Activated CD4-positive, alpha-beta T cell treated with anti-CD3 and anti-CD28 coated beads for 4 hours (primary cell): Measurements from ENCODE around the gene MAGEE1.

Source experiments
- DNase-seq, 2 donors: peaks; one replicate each; pipeline ENCODE4 v3.0.0-alpha.2; 2020

The MAGEE1 gene, protein sequence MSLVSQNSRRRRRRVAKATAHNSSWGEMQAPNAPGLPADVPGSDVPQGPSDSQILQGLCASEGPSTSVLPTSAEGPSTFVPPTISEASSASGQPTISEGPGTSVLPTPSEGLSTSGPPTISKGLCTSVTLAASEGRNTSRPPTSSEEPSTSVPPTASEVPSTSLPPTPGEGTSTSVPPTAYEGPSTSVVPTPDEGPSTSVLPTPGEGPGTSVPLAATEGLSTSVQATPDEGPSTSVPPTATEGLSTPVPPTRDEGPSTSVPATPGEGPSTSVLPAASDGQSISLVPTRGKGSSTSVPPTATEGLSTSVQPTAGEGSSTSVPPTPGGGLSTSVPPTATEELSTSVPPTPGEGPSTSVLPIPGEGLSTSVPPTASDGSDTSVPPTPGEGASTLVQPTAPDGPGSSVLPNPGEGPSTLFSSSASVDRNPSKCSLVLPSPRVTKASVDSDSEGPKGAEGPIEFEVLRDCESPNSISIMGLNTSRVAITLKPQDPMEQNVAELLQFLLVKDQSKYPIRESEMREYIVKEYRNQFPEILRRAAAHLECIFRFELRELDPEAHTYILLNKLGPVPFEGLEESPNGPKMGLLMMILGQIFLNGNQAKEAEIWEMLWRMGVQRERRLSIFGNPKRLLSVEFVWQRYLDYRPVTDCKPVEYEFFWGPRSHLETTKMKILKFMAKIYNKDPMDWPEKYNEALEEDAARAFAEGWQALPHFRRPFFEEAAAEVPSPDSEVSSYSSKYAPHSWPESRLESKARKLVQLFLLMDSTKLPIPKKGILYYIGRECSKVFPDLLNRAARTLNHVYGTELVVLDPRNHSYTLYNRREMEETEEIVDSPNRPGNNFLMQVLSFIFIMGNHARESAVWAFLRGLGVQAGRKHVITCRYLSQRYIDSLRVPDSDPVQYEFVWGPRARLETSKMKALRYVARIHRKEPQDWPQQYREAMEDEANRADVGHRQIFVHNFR

DNA sequence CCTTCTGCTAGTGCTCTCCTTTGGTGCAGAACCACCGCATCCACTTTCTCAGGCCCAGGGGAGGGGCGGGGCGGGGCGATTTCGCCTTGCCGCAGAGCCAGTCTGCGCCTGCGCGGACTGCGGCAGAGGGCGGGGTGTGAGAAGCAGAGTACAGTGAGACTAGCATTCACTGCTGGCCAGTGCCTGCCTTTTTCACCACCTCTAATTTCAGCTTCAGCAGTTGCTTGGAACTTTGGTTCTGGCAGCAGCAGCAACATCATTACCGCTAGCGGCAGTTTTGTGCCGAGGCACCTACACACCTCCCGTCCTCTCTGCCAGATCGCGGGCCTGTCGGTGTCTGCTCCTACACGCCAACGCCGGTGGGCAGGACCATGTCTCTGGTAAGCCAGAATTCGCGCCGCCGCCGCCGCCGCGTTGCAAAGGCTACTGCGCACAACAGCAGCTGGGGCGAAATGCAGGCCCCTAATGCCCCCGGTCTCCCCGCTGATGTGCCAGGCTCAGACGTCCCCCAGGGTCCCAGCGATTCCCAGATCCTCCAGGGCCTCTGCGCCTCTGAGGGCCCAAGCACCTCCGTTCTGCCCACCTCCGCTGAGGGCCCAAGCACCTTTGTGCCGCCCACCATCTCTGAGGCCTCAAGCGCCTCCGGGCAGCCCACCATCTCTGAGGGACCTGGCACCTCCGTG lies at the start of gene MAGEE1:
Gene MAGEE1 (plus strand): TSS at position 151 of the 683 bp plus-strand sequence. CDS start 221 bp downstream, at position 372.
- DNase-seq, result peak; percentile 71 to 76

DNA sequence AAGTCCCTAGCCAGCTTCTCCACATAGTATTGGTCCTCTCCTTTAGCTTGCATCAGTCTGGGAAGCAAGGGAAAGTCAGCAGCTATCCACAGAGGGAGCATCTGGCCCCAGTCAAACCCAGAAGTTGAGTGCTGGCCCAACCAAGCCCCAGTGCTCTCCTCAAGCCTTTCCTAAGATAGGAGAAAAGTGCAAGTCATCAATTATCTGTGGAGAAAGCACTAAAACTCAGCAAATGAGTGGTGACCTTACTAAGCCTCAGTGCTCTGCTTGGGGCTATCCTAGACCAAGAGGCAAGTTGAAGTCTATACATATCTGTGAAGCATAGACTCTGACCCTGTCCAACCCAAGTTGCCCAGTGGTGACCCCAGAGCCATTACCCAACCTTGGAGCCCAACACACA lies 28.5 kb upstream of the MAGEE1 start:
- no peak for DNase-seq

DNA sequence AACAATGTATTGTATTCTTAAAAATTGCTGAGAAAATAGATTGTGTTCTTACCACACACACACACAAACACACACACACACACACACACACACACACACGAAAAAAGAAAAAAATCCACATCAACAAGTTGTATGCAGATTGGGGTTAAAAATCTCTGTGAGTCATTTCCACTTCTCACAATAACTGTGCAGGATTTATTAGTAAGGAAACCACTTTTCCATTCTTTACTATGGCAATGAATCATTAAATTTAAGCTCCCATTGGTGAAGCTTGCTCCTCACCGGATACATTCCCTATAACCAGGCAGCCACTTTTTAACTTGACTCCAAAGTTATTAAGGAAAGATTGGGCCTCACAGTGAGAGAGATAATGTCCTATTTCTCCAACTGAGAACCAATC lies 19.7 kb upstream of the MAGEE1 start:
- no peak for DNase-seq

DNA sequence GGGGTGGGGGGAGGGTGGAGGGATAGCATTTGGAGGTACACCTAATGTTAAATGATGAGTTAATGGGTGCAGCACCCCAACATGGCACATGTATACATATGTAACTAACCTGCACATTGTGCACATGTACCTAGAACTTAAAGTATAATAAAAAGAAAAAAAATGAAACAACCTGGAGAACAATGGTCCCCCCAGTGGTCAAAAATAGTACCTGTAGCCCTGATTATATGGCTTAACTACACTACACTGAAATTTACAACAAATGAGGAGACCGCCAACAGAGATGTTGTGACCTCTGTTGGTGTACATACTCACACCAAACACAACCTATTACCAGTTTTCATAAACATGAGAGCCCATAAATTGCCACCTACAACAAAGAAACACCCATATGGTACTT lies 7.3 kb upstream of the MAGEE1 start:
- no peak for DNase-seq

DNA sequence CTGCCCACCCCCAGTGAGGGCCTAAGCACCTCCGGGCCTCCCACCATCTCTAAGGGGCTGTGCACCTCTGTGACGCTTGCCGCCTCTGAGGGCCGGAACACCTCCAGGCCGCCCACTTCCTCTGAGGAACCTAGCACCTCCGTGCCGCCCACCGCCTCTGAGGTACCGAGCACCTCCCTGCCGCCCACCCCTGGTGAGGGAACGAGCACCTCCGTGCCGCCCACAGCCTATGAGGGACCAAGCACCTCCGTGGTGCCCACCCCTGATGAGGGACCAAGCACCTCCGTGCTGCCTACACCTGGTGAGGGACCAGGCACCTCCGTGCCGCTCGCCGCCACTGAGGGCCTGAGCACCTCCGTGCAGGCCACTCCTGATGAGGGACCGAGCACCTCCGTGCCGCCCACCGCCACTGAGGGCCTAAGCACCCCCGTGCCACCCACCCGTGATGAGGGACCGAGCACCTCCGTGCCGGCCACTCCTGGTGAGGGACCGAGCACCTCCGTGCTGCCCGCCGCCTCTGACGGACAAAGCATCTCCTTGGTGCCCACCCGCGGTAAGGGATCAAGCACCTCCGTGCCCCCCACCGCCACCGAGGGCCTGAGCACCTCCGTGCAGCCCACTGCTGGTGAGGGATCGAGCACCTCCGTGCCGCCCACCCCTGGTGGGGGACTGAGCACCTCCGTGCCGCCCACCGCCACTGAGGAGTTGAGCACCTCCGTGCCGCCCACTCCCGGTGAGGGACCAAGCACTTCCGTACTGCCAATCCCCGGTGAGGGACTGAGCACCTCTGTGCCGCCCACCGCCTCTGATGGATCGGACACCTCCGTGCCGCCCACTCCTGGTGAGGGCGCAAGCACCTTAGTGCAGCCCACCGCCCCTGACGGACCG lies 977 bp downstream of the MAGEE1 start:
- DNase-seq, result peak; percentile 51 to 59

DNA sequence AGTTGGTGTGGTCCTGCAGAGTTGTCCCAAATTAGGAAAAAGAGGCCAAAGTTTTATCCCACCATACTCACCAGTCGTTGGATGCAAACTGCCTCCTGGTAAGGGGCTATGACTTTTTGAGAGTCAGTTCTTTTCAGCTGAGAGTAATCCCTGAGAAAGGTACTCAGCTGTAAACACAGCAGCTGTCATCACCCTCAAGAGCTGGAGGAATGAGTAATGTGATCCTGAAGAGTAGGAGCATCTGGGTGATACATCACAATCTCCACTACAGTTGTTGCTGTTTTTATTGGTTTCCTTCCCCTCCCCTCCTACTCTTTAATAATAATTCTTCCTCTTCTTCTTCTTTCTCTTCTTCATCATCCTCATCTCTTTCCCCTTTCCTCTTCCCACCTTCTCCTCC lies 5.7 kb downstream of the MAGEE1 start:
- no peak for DNase-seq

DNA sequence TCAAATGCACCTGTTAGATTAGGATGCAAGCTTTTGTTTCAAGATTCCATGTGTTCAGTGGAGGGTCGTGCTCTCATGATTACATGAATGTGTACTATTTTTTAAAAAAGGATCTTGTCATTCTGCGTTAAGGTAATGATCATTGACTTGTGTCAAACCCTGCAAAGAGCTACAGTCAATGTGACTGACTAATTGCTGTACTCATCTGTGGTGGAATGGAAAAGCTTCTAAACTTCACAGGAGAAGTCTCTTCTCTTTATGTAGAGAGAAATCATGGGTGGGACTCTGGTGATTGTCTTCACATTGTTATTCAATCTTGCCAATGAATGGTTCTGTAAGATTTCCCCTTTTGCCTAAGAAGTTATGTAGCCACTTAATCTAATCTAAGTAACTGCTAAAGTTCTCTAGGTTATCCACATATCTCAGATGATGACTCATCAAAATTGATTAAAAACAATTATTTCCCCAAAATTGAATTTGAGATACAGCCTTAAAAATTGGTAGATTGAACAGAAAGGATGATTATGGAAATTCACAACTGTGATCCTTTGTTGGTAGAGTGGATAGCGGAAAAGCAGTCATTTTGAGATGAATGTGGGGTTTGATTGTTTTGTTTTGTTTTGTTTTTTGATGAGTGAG lies 6.7 kb downstream of the MAGEE1 start:
- DNase-seq, result no peak

DNA sequence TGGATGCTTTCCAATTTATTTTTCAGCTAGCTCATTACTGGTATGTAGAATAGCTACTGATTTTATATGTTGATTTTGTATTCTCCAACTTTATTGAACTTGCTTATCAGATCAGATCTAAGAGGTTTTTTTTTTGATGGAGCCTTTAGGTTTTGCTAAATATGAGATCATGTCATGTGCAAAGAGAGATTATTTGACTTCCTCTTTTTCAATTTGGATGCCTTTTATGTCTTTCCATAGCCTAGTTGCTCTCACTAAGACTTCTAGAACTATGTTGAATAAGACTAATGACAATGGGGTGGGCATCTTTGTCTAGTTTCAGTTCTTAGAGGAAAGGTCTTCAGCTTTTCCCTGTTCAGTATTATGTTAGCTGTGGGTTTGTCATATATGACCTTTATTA lies 11.7 kb downstream of the MAGEE1 start:
- DNase-seq, result no peak

DNA sequence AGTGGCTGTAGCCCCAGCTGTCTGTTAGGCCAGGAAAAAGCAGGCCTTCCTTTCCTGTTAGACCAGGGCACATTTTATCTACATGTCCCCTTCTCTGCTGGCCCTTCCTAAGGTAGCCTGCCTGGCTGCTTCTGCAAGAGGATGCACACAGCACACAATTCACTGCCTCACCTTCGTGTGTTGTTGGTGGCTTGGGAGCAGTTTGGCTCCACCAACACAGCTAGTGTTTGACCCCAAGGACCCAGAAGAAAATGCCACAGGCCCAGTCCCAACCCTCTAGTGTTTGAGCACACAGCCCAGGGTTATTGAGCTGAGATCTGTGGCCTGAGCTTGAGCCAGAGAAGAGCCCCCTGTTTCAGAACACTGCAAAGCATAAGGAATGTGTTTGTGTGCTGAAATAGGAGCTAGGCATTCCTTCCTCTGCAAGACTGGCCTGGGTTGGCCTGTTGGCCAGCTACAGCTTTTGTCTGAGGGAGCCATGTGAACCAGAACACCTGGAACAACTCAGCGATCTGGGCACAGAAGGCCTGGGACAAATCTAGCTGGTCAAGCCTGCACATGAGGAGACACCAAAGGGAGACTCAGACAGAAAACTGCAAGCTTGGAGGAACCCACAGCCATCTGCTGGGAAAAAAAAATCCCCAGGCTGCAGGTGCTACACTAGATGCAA lies 26.4 kb downstream of the MAGEE1 start:
- DNase-seq, result no peak

DNA sequence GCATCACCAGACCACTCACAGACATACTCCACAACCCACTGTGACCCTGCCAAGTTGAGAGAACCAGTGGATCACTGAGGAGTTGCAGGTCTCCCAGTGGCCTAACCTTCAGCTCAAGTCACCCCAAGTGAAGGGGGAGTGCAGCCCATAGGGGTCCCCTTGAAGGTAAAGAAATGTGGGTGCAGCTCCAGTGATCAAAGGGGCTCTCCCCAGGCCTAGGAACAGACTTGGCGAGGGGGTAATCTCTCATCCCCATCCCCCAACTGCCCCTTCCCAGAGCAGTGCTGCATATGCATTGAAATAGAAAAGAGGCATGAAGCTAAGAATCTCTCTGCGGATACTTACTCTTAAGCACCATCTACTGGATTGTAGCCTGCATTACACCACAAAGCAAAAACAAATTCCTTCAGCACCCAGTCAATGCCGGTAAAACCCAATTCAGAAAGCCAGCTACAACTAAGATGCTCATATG lies 27.0 kb downstream of the MAGEE1 start:
- peak in 1 of 2 donors; percentile 2 for DNase-seq

DNA sequence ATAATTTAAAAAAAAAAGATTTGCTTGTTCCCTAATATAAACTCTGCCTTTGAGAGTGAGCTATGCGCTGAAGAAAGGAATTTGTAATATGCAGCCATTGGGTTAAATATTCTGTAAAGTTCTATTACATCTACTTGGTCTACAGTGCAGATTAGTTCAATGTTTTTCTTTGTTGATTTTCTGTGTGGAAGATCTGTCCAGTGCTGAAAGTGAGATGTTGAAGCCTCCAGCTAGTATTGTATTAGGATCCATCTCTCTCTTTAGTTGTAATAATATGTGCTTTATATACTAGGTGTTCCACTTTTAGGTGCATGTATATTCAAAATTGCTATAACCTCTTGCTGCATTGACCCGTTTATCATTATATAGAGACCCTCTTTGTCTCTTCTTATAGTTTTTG lies 49.8 kb downstream of the MAGEE1 start:
- no peak for DNase-seq
